Activated naive CD4-positive, alpha-beta T cell treated with anti-CD3 and anti-CD28 coated beads, Interleukin-2, amount 50 U/mL, for 24 hours (primary cell): Measurements from ENCODE around the gene CES4A.
A peak's percentile ranks its signal among the peaks of the same experiment; 100 is the strongest.
"Not testable (repeated sequence)": the region's sequence is repeated elsewhere in the genome, so short reads cannot be mapped to it uniquely, and the experiment has no call there.

Experiments
- H3K27ac Mint-ChIP-seq: one replicate; pipeline ENCODE4 v1.8.0; 2021; ENCODE audit warnings: mild to moderate bottlenecking, mixed read lengths
- H3K27me3 Mint-ChIP-seq: one replicate; pipeline ENCODE4 v1.8.0; 2021; ENCODE audit warnings: mixed read lengths
- H3K36me3 Mint-ChIP-seq: one replicate; pipeline ENCODE4 v1.8.0; 2021; ENCODE audit warnings: mixed read lengths
- H3K4me1 Mint-ChIP-seq: one replicate; pipeline ENCODE4 v1.8.0; 2021; ENCODE audit warnings: mixed read lengths
- H3K4me3 Mint-ChIP-seq: one replicate; pipeline ENCODE4 v1.8.0; 2021; ENCODE audit warnings: mild to moderate bottlenecking, mixed read lengths
- H3K9me3 Mint-ChIP-seq: one replicate; pipeline ENCODE4 v1.8.0; 2021; ENCODE audit warnings: mixed read lengths

The CES4A gene

GRCh38 chr16:67035364-67035763 is 47.0 kb downstream of the CES4A start:
- Mint-ChIP-seq H3K36me3 (peaks cover 4% of the 10 kb centered on the region), H3K27ac (no peak overlapping the region), H3K27me3 (no peaks in the 10 kb centered on the region), H3K4me1 (peaks cover 75% of the 10 kb centered on the region), H3K9me3 (no peaks in the 10 kb centered on the region), H3K4me3 (no peak overlapping the region)

GRCh38 chr16:67036323-67036741 is 47.9 kb downstream of the CES4A start:
- no peak overlapping the region for H3K27ac Mint-ChIP-seq
- no peaks in the 10 kb centered on the region for H3K9me3 Mint-ChIP-seq
- H3K27me3 Mint-ChIP-seq = no peaks in the 10 kb centered on the region
- peaks cover 75% of the 10 kb centered on the region for H3K4me1 Mint-ChIP-seq
- H3K36me3 Mint-ChIP-seq = peaks cover 8% of the 10 kb centered on the region
- no peak overlapping the region for H3K4me3 Mint-ChIP-seq

- Mint-ChIP-seq H3K27ac (no peak overlapping the region), H3K4me1 (peaks cover 54% of the 10 kb centered on the region), H3K9me3 (no peaks in the 10 kb centered on the region)
Measured at GRCh38 chr16:67039260-67040020, 51.1 kb downstream of the CES4A start.

GRCh38 chr16:67040166-67040565 is 51.8 kb downstream of the CES4A start:
- Mint-ChIP-seq H3K27ac (peak overlapping the region; percentile 41), H3K9me3 (no peaks in the 10 kb centered on the region), H3K27me3 (no peaks in the 10 kb centered on the region), H3K36me3 (peaks cover 5% of the 10 kb centered on the region), H3K4me3 (no peak overlapping the region), H3K4me1 (peaks cover 46% of the 10 kb centered on the region)

More at GRCh38 chr16:67039260-67040020, 51.1 kb downstream of the CES4A start:
- Mint-ChIP-seq H3K27me3 (no peaks in the 10 kb centered on the region), H3K36me3 (peaks cover 7% of the 10 kb centered on the region), H3K4me3 (no peak overlapping the region)

GRCh38 chr16:67040906-67041305 is 52.5 kb downstream of the CES4A start:
- Mint-ChIP-seq H3K4me1 (peaks cover 45% of the 10 kb centered on the region), H3K9me3 (no peaks in the 10 kb centered on the region), H3K27me3 (no peaks in the 10 kb centered on the region), H3K27ac (no peak overlapping the region), H3K36me3 (peaks cover 5% of the 10 kb centered on the region), H3K4me3 (no peak overlapping the region)

GRCh38 chr16:67041520-67041919 is 53.1 kb downstream of the CES4A start:
- H3K27me3 Mint-ChIP-seq, H3K27ac Mint-ChIP-seq, H3K9me3 Mint-ChIP-seq, H3K4me3 Mint-ChIP-seq, H3K36me3 Mint-ChIP-seq: not testable (repeated sequence)
- peaks cover 43% of the 10 kb centered on the region for H3K4me1 Mint-ChIP-seq

GRCh38 chr16:67043420-67043819 is 55.0 kb downstream of the CES4A start:
- Mint-ChIP-seq H3K9me3 (no peaks in the 10 kb centered on the region), H3K4me3 (no peak overlapping the region), H3K4me1 (peaks cover 44% of the 10 kb centered on the region), H3K36me3 (peaks cover 5% of the 10 kb centered on the region), H3K27ac (peak overlapping the region; percentile 60), H3K27me3 (no peaks in the 10 kb centered on the region)

- Mint-ChIP-seq H3K27me3 (no peaks in the 10 kb centered on the region), H3K36me3 (no peaks in the 10 kb centered on the region), H3K9me3 (no peaks in the 10 kb centered on the region), H3K4me3 (no peak overlapping the region), H3K27ac (peak overlapping the region; percentile 17), H3K4me1 (peaks cover 46% of the 10 kb centered on the region)
Measured at GRCh38 chr16:67050796-67051195, 62.4 kb downstream of the CES4A start.

- Mint-ChIP-seq H3K36me3 (peaks cover 2% of the 10 kb centered on the region), H3K4me3 (peak overlapping the region; percentile 85), H3K4me1 (peaks cover 47% of the 10 kb centered on the region), H3K27ac (peak overlapping the region; percentile 77), H3K27me3 (no peaks in the 10 kb centered on the region), H3K9me3 (no peaks in the 10 kb centered on the region)
Measured at GRCh38 chr16:67052399-67052798, 64.0 kb downstream of the CES4A start.

GRCh38 chr16:67053767-67054334 is 65.5 kb downstream of the CES4A start:
- no peaks in the 10 kb centered on the region for H3K27me3 Mint-ChIP-seq
- no peaks in the 10 kb centered on the region for H3K9me3 Mint-ChIP-seq
- peaks cover 59% of the 10 kb centered on the region for H3K4me1 Mint-ChIP-seq
- H3K36me3 Mint-ChIP-seq = peaks cover 2% of the 10 kb centered on the region
- H3K4me3 Mint-ChIP-seq = peak overlapping the region; percentile 85
- H3K27ac Mint-ChIP-seq = peak overlapping the region; percentile 96

GRCh38 chr16:67054901-67055300 is 66.5 kb downstream of the CES4A start:
- peaks cover 2% of the 10 kb centered on the region for H3K36me3 Mint-ChIP-seq
- peaks cover 69% of the 10 kb centered on the region for H3K4me1 Mint-ChIP-seq
- peak overlapping the region; percentile 96 for H3K27ac Mint-ChIP-seq
- no peaks in the 10 kb centered on the region for H3K27me3 Mint-ChIP-seq
- no peak overlapping the region for H3K4me3 Mint-ChIP-seq
- no peaks in the 10 kb centered on the region for H3K9me3 Mint-ChIP-seq

- Mint-ChIP-seq H3K27ac (peak overlapping the region; percentile 60), H3K9me3 (no peaks in the 10 kb centered on the region), H3K27me3 (no peaks in the 10 kb centered on the region), H3K4me3 (peak overlapping the region; percentile 42), H3K4me1 (peaks cover 75% of the 10 kb centered on the region), H3K36me3 (peaks cover 2% of the 10 kb centered on the region)
Measured at GRCh38 chr16:67055712-67056487, 67.5 kb downstream of the CES4A start.
